Kasumi-1 (cell line): ENCODE data around the gene CMSS1.
"Not testable (repeated sequence)": the region's sequence is repeated elsewhere in the genome, so short reads cannot be mapped to it uniquely, and the experiment has no call there.

Experiments
- DNase-seq, 2 experiments: peaks; one replicate each; lab custom pipeline; 2025; lab: John Stamatoyannopoulos, UW

CMSS1 gene

DNA sequence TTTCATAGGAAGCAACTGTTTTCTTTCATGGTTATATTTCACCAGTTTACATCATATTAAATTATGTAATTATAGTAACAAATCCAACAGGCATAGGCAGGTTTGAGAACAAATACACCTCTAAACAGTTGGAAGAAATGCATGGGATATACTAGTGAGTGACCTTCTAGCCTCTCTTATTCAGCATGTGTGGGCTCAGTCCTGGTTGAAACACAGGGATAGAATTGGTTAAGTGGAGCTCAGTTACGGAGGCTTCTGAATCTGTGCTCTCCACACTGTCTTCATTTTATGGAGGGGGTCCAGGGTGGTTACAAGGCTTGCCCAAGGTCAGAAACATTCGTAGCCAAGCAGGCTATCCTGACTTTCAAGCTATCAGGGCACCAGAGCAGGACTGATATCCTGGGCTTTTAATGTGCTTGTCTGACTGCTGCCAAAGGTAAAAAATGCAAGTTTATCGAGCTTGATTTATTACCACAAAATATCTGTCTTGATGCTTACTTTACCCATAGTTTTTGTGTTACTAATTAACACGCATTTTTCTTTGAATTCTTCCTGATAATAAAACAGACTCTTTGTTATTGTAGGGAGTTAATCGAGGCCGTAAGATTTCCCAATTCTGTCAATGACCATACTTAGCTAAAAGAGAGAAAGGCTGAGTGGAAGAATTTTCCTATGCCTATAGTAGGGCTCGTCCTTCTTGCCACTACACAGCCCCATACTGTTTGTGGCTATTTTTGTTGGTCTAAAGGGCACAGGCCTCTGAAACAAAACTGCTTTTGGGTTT lies 207.1 kb downstream of the CMSS1 start:
- DNase-seq: no peak

DNA sequence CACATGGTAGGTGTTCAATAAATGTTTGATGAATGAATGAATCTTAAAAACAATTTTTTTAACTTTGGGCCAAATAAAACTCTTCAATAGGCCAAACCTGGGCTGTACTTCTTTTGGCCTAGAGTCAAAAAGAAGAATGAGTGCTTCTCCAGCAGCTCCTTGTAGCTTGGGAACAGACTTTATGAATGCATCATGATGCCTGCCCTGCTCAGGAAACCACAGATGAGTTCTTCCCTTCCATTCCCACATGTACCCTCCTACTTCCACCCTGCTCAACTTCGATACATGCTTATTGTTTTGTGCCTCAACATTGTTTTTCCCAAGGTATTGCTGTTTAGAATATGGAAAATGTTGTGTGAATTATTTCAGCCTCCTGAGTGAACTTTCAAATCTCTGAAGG lies 209.7 kb downstream of the CMSS1 start:
- DNase-seq: peak in 1 of 2 experiments; percentile 16

GRCh38 chr3:100029052-100029451 lies 211.4 kb downstream of the CMSS1 start:
- no peak for DNase-seq

GRCh38 chr3:100029689-100030088 lies 212.0 kb downstream of the CMSS1 start:
- no peak for DNase-seq

- no peak for DNase-seq
These were observed 212.7 kb downstream of the CMSS1 start for GRCh38 chr3:100030346-100030745.

- DNase-seq: no peak
These were observed 213.3 kb downstream of the CMSS1 start for GRCh38 chr3:100030914-100031425.

DNA sequence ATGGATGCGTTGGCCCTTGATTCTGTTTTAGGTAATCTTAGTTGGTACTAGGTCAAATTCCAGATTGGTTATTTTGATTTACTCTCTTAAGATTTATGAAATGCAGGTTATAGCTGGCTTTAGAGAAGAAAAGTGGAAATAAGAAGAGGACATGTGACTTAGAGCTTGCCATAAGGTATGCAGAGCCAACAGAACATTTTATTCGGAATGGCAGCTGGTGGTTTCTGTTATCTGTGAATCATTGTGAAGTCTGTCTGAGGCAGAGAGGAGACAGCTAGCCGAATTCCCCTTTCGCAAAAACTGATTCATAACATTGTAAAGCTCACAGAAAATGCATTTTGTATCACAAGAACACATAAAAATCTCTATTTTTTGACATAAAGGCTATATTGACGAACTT lies 214.6 kb downstream of the CMSS1 start:
- DNase-seq: no peak

GRCh38 chr3:100033184-100033583 lies 215.5 kb downstream of the CMSS1 start:
- no peak for DNase-seq

GRCh38 chr3:100033903-100034471 lies 216.3 kb downstream of the CMSS1 start:
- no peak for DNase-seq

DNA sequence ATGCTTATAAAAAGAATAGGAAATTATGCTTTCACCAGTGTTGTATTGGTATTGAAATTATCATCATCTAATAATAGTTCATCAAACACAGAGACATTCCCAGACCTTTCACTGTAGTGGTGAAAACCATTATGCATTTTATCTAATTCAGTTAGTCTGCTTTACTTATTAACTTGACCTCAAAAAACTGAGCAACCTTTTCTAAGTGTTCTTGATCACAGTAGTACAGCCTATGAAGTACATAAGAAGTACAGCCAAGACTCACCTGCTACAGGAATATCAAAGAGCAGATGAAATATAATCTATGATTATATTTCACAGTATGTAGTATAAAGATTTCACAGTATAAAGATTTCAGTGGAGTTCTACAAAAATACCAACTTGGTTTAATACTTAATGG lies 221.4 kb downstream of the CMSS1 start:
- DNase-seq: no peak

GRCh38 chr3:100040451-100041225 lies 223.0 kb downstream of the CMSS1 start:
- DNase-seq: no peak

GRCh38 chr3:100041328-100041749 lies 223.7 kb downstream of the CMSS1 start:
- no peak for DNase-seq

DNA sequence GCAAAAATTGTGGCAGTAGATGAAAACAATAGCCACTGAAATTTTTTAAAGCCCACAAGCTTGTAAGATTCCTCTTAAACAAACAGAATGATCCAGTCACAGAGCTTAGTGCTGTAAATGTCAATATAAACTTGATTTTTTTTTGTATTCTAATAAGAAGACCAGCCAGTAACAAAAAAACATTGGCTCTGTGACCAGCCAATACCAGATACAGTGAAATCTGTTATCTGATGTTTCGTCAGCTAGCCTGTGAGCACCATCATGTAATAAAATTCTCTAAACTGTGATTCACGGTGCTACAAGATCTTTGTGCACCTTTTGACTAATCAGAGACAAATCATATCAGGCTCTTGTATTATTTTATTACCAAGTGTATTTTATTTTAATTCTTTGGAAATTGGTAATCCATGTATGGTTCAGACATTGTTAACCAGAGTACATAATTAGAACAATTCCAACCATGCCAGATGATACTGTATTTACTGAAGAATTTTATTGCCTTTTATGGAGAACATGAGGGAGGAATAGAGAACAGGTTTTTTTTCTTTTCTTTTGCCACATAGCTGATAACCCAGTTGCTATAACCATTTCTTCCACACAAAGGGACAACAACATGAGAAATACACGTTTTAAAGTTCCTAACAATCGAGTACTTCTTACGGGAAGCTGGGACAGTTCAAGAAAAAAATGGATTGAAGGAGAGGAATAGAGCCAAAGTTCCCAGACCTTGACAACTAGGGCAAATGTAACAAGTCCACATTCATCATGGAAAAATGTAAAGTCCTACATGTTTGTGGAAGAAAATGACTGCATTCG lies 224.7 kb downstream of the CMSS1 start:
- no peak for DNase-seq

- no peak for DNase-seq
These were observed 225.6 kb downstream of the CMSS1 start for GRCh38 chr3:100043271-100043670.

DNA sequence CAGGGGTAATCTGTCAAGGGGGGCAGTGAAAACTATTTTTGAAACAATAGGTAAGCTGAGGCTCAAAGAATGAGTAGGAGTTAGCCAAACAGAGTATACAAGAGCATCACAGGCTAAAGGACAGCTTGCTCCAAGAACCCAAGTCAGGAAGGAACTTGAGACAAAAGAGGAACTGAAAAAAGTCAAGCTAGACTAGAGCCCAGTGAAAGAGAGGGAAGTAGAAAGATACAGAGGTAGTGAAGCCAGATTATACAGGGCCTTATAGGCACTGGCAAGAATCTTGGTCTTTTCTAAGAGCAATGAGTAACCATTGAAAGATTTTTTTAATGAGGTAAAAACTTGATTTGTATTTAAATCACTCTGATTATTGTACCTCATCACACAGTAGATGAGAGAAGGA lies 226.7 kb downstream of the CMSS1 start:
- peak; percentile 96 for DNase-seq

GRCh38 chr3:100045696-100046095 lies 228.0 kb downstream of the CMSS1 start:
- DNase-seq: no peak

- DNase-seq: no peak
These were observed 229.3 kb downstream of the CMSS1 start for GRCh38 chr3:100046986-100047385.

GRCh38 chr3:100047455-100048141 lies 229.9 kb downstream of the CMSS1 start:
- DNase-seq: peak; percentile 59 to 76

DNA sequence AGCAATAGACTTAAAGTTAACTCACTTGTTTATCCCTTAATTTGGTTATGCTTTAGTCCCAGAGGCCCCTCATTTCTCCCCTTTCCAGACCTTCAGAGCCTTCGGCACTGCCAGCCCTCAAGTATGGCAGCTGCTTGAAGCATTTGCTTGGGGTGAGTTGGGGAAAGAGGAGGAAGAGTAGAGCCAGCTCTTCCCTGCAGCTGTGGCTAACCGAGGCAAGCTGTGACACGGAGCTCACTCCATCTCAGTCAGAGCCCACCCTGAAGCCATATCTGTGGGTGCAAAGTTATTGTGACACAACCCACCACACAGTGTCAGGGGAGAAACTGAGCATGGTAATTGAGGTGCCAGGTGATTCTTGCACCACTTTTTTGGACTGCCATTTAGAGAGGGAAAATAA lies 230.6 kb downstream of the CMSS1 start:
- DNase-seq: no peak

GRCh38 chr3:100051513-100051912 lies 233.9 kb downstream of the CMSS1 start:
- not testable (repeated sequence) for DNase-seq

DNA sequence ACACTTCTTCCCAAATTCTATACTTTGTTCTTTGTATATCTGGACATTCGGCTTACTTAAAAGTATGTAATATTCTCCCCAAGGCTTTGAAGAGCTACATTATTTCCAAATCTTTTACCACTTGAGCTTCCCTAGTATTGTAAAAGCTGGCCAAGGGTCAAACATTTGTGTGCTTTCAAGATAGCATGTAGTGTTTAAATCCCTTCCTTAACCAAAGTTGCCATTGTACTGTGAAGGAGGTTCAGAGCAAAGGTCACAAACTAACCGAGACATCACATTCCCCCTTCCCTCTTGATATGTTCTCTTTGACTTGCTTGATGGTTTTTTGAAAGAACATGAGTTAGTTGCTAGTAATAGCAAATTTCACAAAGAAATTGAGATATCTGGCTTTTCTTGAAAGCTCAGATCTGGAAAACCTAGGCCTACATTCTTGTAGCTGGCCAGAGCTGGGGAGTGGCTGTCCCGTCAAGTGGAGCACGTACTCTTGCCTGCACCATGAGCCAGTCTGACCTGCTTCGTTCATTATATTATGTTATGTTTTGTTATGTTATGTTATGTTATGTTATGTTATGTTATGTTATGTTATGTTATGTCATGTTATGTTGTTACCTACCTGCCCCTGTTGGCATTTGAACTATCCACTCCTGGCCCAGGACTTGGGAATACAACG lies 236.4 kb downstream of the CMSS1 start:
- DNase-seq: no peak
